Measurements from ENCODE around the gene TREML2.
"Not testable (repeated sequence)": the region's sequence is repeated elsewhere in the genome, so short reads cannot be mapped to it uniquely, and the experiment has no call there.

Gene TREML2

GRCh38 chr6:41193171-41193734, 7.7 kb downstream of the TREML2 start:
- DNase-seq (ENCODE audit: low read depth in 1 of 2, low spot score in 1 of 2): no peak
- H3K27me3 ChIP-seq (ENCODE audit: insufficient read depth, poor library complexity, severe bottlenecking): no peaks in the 10 kb centered on the region
- no peak overlapping the region for H3K4me3 ChIP-seq (replicated peaks; ENCODE audit: insufficient read depth, low read length)
- TF ChIP-seq SPI1 (IDR thresholded peaks at IDR 0.05; ENCODE audit: borderline replicate concordance, low read depth): no peak
- no peak overlapping the region for H3K27ac ChIP-seq (replicated peaks)

DNA sequence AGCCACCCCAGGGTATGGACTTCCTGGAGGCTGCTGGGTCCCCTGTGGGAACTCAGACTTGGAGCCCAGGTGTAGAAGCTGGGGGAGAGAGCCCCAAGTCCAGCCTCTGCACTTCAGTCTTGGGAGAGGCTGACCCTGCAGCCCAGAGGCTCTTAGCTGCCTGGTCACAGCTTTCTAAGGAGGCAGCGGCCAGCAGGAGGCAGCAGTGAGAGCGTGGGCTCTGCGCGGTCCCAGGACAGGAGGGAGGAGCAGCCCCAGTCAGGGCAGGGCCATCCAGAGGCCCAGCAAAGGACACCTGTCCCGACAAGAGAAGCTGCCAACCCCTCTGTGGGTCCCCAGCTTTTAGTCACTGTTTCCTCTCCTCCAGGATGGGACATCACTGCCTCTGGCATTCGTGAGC, 9.4 kb downstream of the TREML2 start:
- Histone ChIP-seq H3K27me3 (ENCODE audit: insufficient read depth, poor library complexity, severe bottlenecking) (no peaks in the 10 kb centered on the region), H3K4me3 (replicated peaks; ENCODE audit: insufficient read depth, low read length) (no peak overlapping the region), H3K27ac (replicated peaks) (no peak overlapping the region)
- DNase-seq (ENCODE audit: low read depth in 1 of 2, low spot score in 1 of 2): peak in 1 of 2 experiments; percentile 51
- TF ChIP-seq CTCF (IDR thresholded peaks at IDR 0.05; ENCODE audit: insufficient read depth, low read length) (no peak), GABPA (IDR thresholded peaks at IDR 0.05; ENCODE audit: low read depth) (no peak), SPI1 (IDR thresholded peaks at IDR 0.05; ENCODE audit: borderline replicate concordance, low read depth) (no peak), POLR2AphosphoS5 (IDR thresholded peaks at IDR 0.05; ENCODE audit: low read depth) (no peak)
- TF ChIP-seq, protein P1, sequence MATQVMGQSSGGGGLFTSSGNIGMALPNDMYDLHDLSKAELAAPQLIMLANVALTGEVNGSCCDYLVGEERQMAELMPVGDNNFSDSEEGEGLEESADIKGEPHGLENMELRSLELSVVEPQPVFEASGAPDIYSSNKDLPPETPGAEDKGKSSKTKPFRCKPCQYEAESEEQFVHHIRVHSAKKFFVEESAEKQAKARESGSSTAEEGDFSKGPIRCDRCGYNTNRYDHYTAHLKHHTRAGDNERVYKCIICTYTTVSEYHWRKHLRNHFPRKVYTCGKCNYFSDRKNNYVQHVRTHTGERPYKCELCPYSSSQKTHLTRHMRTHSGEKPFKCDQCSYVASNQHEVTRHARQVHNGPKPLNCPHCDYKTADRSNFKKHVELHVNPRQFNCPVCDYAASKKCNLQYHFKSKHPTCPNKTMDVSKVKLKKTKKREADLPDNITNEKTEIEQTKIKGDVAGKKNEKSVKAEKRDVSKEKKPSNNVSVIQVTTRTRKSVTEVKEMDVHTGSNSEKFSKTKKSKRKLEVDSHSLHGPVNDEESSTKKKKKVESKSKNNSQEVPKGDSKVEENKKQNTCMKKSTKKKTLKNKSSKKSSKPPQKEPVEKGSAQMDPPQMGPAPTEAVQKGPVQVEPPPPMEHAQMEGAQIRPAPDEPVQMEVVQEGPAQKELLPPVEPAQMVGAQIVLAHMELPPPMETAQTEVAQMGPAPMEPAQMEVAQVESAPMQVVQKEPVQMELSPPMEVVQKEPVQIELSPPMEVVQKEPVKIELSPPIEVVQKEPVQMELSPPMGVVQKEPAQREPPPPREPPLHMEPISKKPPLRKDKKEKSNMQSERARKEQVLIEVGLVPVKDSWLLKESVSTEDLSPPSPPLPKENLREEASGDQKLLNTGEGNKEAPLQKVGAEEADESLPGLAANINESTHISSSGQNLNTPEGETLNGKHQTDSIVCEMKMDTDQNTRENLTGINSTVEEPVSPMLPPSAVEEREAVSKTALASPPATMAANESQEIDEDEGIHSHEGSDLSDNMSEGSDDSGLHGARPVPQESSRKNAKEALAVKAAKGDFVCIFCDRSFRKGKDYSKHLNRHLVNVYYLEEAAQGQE (IDR thresholded peaks at IDR 0.05; ENCODE audit: insufficient replicate concordance, low read depth): no peak

- Histone ChIP-seq H3K27me3 (ENCODE audit: insufficient read depth, poor library complexity, severe bottlenecking) (no peaks in the 10 kb centered on the region), H3K4me3 (replicated peaks; ENCODE audit: insufficient read depth, low read length) (no peak overlapping the region), H3K27ac (replicated peaks) (no peak overlapping the region)
- no peak for TF ChIP-seq GABPA (IDR thresholded peaks at IDR 0.05; ENCODE audit: low read depth)
- no peak for TF ChIP-seq SPI1 (IDR thresholded peaks at IDR 0.05; ENCODE audit: borderline replicate concordance, low read depth)
- TF ChIP-seq POLR2AphosphoS5 (IDR thresholded peaks at IDR 0.05; ENCODE audit: low read depth): no peak
- TF ChIP-seq, protein P1 (IDR thresholded peaks at IDR 0.05; ENCODE audit: insufficient replicate concordance, low read depth): no peak
- no peak for TF ChIP-seq CTCF (IDR thresholded peaks at IDR 0.05; ENCODE audit: insufficient read depth, low read length)
- no peak for DNase-seq (ENCODE audit: low read depth in 1 of 2, low spot score in 1 of 2)
Observed at GRCh38 chr6:41190791-41191190, 10.2 kb downstream of the TREML2 start.

GRCh38 chr6:41189967-41190366, 11.0 kb downstream of the TREML2 start:
- H3K27ac ChIP-seq (replicated peaks): no peak overlapping the region
- DNase-seq (ENCODE audit: low read depth in 1 of 2, low spot score in 1 of 2): no peak
- H3K27me3 ChIP-seq (ENCODE audit: insufficient read depth, poor library complexity, severe bottlenecking): no peaks in the 10 kb centered on the region
- TF ChIP-seq GABPA (IDR thresholded peaks at IDR 0.05; ENCODE audit: low read depth): no peak
- TF ChIP-seq SPI1 (IDR thresholded peaks at IDR 0.05; ENCODE audit: borderline replicate concordance, low read depth): no peak
- H3K4me3 ChIP-seq (replicated peaks; ENCODE audit: insufficient read depth, low read length): no peak overlapping the region

DNA sequence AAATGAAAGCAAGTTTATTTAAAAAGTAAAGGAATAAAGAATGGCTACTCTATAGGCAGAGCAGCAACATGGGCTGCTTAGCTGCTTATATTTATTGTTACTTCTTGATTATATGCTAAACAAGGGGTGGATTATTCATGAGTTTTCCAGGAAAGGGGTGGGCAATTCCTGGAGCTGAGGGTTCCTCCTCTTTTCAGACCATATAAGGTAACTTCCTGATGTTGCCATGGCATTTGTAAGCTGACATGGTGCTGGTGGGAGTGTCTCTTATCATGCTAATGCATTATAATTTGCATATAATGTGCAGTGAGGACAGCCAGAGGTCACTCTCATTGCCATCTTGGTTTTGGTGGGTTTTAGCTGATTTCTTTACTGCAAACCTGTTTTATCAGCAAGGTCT, 11.9 kb downstream of the TREML2 start:
- H3K4me3 ChIP-seq (replicated peaks; ENCODE audit: insufficient read depth, low read length): not testable (repeated sequence)

More for the DNA sequence above, 11.9 kb downstream of the TREML2 start:
- DNase-seq (ENCODE audit: low read depth in 1 of 2, low spot score in 1 of 2); H3K27me3 ChIP-seq (ENCODE audit: insufficient read depth, poor library complexity, severe bottlenecking); H3K27ac ChIP-seq (replicated peaks): not testable (repeated sequence)
